CD14-positive monocyte (primary cell): ENCODE measurements around the gene GABRB2. TPM values are rescaled to one million over a fixed set of nuclear protein-coding genes. Genes with fewer than 3 reads are reported as not detected.

Source experiments
- DNase-seq, 3 donors: peaks; one replicate each; pipeline ENCODE4 v3.0.0-alpha.2; 2011 to 2022
- H2AFZ ChIP-seq: 2 replicates; pipeline ENCODE4 v1.6.0; 2012; ENCODE audit warnings: mild to moderate bottlenecking, low read depth, low read length, inconsistent platforms; ENCODE audit not compliant: insufficient read depth, poor library complexity, severe bottlenecking
- H3K27ac ChIP-seq, 2 donors: 1 replicate in 1 of 2; 2 replicates in 1 of 2; pipeline ENCODE4 v1.5.1; 2012 to 2013; ENCODE audit warnings: low read length in 2 of 2, control low read depth in 1 of 2, inconsistent platforms in 1 of 2, low read depth in 1 of 2, mild to moderate bottlenecking in 1 of 2
- H3K27me3 ChIP-seq, 2 donors: one replicate each; pipeline versions ENCODE4 v1.6.0 to v1.6.1; 2011 to 2013; ENCODE audit warnings: low read length in 2 of 2; ENCODE audit not compliant: control insufficient read depth in 2 of 2, insufficient read depth in 2 of 2
- H3K36me3 ChIP-seq, 2 donors: replicated peaks in 1 of 2; 1 replicate in 1 of 2; 2 replicates in 1 of 2; pipeline versions ENCODE4 v1.5.1 to v1.6.1; 2012 to 2013; ENCODE audit warnings: low read length in 2 of 2, control low read depth in 1 of 2, inconsistent platforms in 1 of 2, mild to moderate bottlenecking in 1 of 2; ENCODE audit not compliant: insufficient read depth in 2 of 2, control insufficient read depth in 1 of 2
- H3K4me1 ChIP-seq, 2 donors: 1 replicate in 1 of 2; 2 replicates in 1 of 2; pipeline versions ENCODE4 v1.5.1 to v1.6.1; 2012 to 2013; ENCODE audit warnings: low read length in 2 of 2, control low read depth in 1 of 2, inconsistent platforms in 1 of 2, mild to moderate bottlenecking in 1 of 2, moderate library complexity in 1 of 2; ENCODE audit not compliant: insufficient read depth in 2 of 2, control insufficient read depth in 1 of 2
- H3K4me2 ChIP-seq: replicated peaks from 2 replicates; pipeline ENCODE3; 2012; ENCODE audit warnings: low read length, moderate library complexity, mild to moderate bottlenecking; ENCODE audit not compliant: poor library complexity, severe bottlenecking; ENCODE audit errors: extremely low read depth
- H3K4me3 ChIP-seq, 3 experiments: fragments of 200-600 bp in 1 of 3; sonication (generic) in 1 of 3; replicated peaks in 1 of 3; 1 replicate in 2 of 3; 2 replicates in 1 of 3; pipeline ENCODE4 v1.5.1; 2011 to 2013; ENCODE audit warnings: low read length in 3 of 3, mild to moderate bottlenecking in 3 of 3, control low read depth in 2 of 3, low read depth in 2 of 3, inconsistent platforms in 1 of 3, moderate library complexity in 1 of 3
- H3K79me2 ChIP-seq: 2 replicates; pipeline ENCODE4 v1.6.0; 2012; ENCODE audit warnings: mild to moderate bottlenecking, control low read depth, inconsistent platforms, low read length, moderate library complexity; ENCODE audit not compliant: insufficient read depth
- H3K9ac ChIP-seq: 2 replicates; pipeline ENCODE4 v1.6.0; 2017; ENCODE audit warnings: low read length, mild to moderate bottlenecking; ENCODE audit not compliant: insufficient read depth, poor library complexity, severe bottlenecking
- H3K9me3 ChIP-seq, 2 donors: replicated peaks in 1 of 2; 1 replicate in 1 of 2; 2 replicates in 1 of 2; pipeline versions ENCODE4 v1.5.1 to v1.6.1; 2012 to 2013; ENCODE audit warnings: low read length in 2 of 2, control low read depth in 1 of 2; ENCODE audit not compliant: control insufficient read depth in 1 of 2, insufficient read depth in 1 of 2
- H4K20me1 ChIP-seq: 2 replicates; pipeline ENCODE4 v1.6.0; 2012; ENCODE audit warnings: mild to moderate bottlenecking, low read length, control low read depth, moderate library complexity; ENCODE audit not compliant: insufficient read depth
- H3K27ac Mint-ChIP-seq, 7 donors: one replicate each; pipeline ENCODE4 v1.8.0; 2020; ENCODE audit warnings: mild to moderate bottlenecking in 7 of 7, mixed read lengths in 7 of 7, moderate library complexity in 6 of 7, inconsistent platforms in 2 of 7
- H3K27me3 Mint-ChIP-seq, 3 donors: one replicate each; pipeline ENCODE4 v1.8.0; 2021 to 2022; ENCODE audit warnings: low read depth in 3 of 3, mild to moderate bottlenecking in 3 of 3, mixed read lengths in 3 of 3, moderate library complexity in 3 of 3, inconsistent platforms in 1 of 3
- H3K36me3 Mint-ChIP-seq, 2 donors: one replicate each; pipeline ENCODE4 v1.8.0; 2020; ENCODE audit warnings: mixed read lengths in 2 of 2, inconsistent platforms in 1 of 2, mild to moderate bottlenecking in 1 of 2
- H3K4me1 Mint-ChIP-seq: one replicate; pipeline ENCODE4 v1.8.0; 2020; ENCODE audit warnings: mild to moderate bottlenecking, mixed read lengths
- H3K4me3 Mint-ChIP-seq, 2 donors: one replicate each; pipeline ENCODE4 v1.8.0; 2020; ENCODE audit warnings: mild to moderate bottlenecking in 2 of 2, mixed read lengths in 2 of 2, moderate library complexity in 1 of 2
- H3K9me3 Mint-ChIP-seq, 7 donors: one replicate each; pipeline ENCODE4 v1.8.0; 2020 to 2022; ENCODE audit warnings: mixed read lengths in 7 of 7, mild to moderate bottlenecking in 6 of 7, moderate library complexity in 6 of 7, inconsistent platforms in 2 of 7
- WGBS: methylation state at CpG from one replicate; pipeline ENCODE4 v1.1.5; 2013; ENCODE audit warnings: missing lambda C conversion rate; ENCODE audit not compliant: insufficient coverage; 5-methylcytosine and 5-hydroxymethylcytosine counted together
- intact Hi-C, 2 donors: fragments of 100-400 bp; cut with micrococcal nuclease; formaldehyde crosslinking; loops; one replicate each; pipeline versions ENCODE4 v1.15.0 to v1.15.1; 2023
- polyA plus RNA-seq, 3 donors: library from polyadenylated mRNA; depleted of rRNA in 1 of 3; unstranded in 2 of 3; stranded (reverse) in 1 of 3; fragments of 300-500 nt in 2 of 3; fragments of >200 nt in 1 of 3; fragmentation: Illumina TruSeq in 2 of 3; gene quantifications; 1 replicate in 2 of 3; 2 replicates in 1 of 3; pipeline ENCODE4 v1.2.3, GENCODE V29; 2012 to 2021
- TF ChIP-seq, protein P1 (sequence below): fragments of 200-600 bp; IDR thresholded peaks from one replicate; pipeline ENCODE4 v1.8.0; 2022; ENCODE audit warnings: antibody characterized with exemption, mild to moderate bottlenecking

Gene GABRB2
- polyA plus RNA-seq, 3 donors, result not detected

DNA sequence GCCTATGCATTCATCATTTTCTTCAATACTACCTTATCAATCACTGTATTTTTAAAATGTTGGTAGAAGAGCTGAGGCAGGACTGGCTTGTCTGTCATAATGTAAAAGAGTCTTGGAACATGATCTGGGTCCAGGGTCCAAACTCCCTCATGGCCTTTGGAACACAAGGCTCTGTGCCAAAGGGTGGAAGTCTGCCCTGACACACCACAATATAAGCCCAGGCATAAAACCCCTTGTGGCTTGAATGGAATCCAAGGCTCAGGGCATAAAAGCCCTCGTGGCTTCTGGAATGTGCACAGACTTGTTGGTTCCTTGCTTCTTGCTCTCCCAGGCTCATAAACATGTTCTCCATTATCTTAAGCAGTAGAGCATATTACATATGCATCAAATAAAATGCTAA is 48.0 kb downstream of the GABRB2 start:
- Histone ChIP-seq H3K4me3 (no peak overlapping the region), H3K4me2 (no peak overlapping the region), H3K4me1 (no peaks in the 10 kb centered on the region), H3K9me3 (peaks cover 8 to 10% of the 10 kb centered on the region in 2 donors), H3K36me3 (no peaks in the 10 kb centered on the region), H4K20me1 (no peaks in the 10 kb centered on the region), H3K27me3 (no peaks in the 10 kb centered on the region), H2AFZ (no peak overlapping the region), H3K9ac (no peak overlapping the region), H3K79me2 (no peaks in the 10 kb centered on the region), H3K27ac (no peak overlapping the region)
- no peak overlapping the region for H3K4me3 Mint-ChIP-seq
- H3K27ac Mint-ChIP-seq, result no peak overlapping the region
- TF ChIP-seq, protein P1, sequence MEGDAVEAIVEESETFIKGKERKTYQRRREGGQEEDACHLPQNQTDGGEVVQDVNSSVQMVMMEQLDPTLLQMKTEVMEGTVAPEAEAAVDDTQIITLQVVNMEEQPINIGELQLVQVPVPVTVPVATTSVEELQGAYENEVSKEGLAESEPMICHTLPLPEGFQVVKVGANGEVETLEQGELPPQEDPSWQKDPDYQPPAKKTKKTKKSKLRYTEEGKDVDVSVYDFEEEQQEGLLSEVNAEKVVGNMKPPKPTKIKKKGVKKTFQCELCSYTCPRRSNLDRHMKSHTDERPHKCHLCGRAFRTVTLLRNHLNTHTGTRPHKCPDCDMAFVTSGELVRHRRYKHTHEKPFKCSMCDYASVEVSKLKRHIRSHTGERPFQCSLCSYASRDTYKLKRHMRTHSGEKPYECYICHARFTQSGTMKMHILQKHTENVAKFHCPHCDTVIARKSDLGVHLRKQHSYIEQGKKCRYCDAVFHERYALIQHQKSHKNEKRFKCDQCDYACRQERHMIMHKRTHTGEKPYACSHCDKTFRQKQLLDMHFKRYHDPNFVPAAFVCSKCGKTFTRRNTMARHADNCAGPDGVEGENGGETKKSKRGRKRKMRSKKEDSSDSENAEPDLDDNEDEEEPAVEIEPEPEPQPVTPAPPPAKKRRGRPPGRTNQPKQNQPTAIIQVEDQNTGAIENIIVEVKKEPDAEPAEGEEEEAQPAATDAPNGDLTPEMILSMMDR, result no peak
- 73% methylated on average over 1 of the region's 1 CpG for WGBS
- DNase-seq, result no peak
- no peaks in the 10 kb centered on the region for H3K4me1 Mint-ChIP-seq
- no peaks in the 10 kb centered on the region for H3K27me3 Mint-ChIP-seq
- no peaks in the 10 kb centered on the region for H3K36me3 Mint-ChIP-seq
- H3K9me3 Mint-ChIP-seq, result peaks cover 3 to 10% (median 4%) of the 10 kb centered on the region in 7 donors
- intact Hi-C loops, result no loop called here

DNA sequence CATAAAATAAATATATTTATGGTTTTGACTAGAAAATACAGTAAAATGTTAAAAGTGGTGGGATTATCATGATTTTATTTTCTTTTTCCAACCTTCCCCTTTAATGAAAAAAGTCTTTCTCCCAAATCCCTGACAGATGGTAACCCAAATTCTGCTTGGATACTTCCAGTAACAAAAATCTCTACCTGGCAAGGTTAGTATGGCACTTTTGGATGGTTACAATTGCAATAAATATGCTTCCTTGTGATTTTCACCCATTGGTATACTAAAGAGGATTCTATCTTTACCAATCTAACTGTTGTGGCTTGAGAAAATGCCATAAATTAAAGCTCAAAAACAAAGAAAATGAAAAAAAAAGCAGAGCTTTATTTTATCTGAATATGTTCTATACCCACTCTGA is 62.8 kb downstream of the GABRB2 start:
- Mint-ChIP-seq H3K9me3 (no peaks in the 10 kb centered on the region), H3K27ac (no peak overlapping the region), H3K36me3 (no peaks in the 10 kb centered on the region), H3K27me3 (no peaks in the 10 kb centered on the region), H3K4me3 (no peak overlapping the region), H3K4me1 (no peaks in the 10 kb centered on the region)
- Histone ChIP-seq H3K27ac (no peak overlapping the region), H3K27me3 (no peaks in the 10 kb centered on the region), H3K79me2 (no peaks in the 10 kb centered on the region), H3K9ac (no peak overlapping the region), H3K4me1 (no peaks in the 10 kb centered on the region), H4K20me1 (no peaks in the 10 kb centered on the region), H3K9me3 (no peaks in the 10 kb centered on the region), H3K36me3 (no peaks in the 10 kb centered on the region), H3K4me2 (no peak overlapping the region), H3K4me3 (no peak overlapping the region), H2AFZ (no peak overlapping the region)
- intact Hi-C loops, result no loop called here
- DNase-seq, result no peak
- TF ChIP-seq, protein P1, result no peak
